ENCODE data around the gene FAM168A. TPM values are rescaled to one million over a fixed set of nuclear protein-coding genes. Genes with fewer than 3 reads are reported as not detected.

FAM168A gene
- total RNA-seq, 1 experiment from 2014 or later, result 25.9 TPM

- H3K27ac Mint-ChIP-seq, result no peak overlapping the region
- TF ChIP-seq TP53 (CRISPR knock-in tag; IDR thresholded peaks at IDR 0.05) (0 out of 2 replicates have a peak, but pooled peaks have one; percentile 6), MAX (CRISPR knock-in tag; IDR thresholded peaks at IDR 0.05) (peak; percentile 18; the same call in 1 of the 2 replicates)
- TF ChIP-seq, protein P1, sequence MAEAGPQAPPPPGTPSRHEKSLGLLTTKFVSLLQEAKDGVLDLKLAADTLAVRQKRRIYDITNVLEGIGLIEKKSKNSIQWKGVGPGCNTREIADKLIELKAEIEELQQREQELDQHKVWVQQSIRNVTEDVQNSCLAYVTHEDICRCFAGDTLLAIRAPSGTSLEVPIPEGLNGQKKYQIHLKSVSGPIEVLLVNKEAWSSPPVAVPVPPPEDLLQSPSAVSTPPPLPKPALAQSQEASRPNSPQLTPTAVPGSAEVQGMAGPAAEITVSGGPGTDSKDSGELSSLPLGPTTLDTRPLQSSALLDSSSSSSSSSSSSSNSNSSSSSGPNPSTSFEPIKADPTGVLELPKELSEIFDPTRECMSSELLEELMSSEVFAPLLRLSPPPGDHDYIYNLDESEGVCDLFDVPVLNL (CRISPR knock-in tag; IDR thresholded peaks at IDR 0.05; ENCODE audit: borderline replicate concordance, low read depth), result no peak
- peaks cover 38% of the 10 kb centered on the region for H3K4me1 Mint-ChIP-seq
- DNase-seq (ENCODE audit: low spot score) (no peak), ATAC-seq (peak; percentile 37)
- peaks cover 94% of the 10 kb centered on the region for H3K27me3 Mint-ChIP-seq (ENCODE audit: low read depth)
- H3K4me3 Mint-ChIP-seq, result peak overlapping the region; percentile 87
- H3K36me3 Mint-ChIP-seq, result no peaks in the 10 kb centered on the region
- POLR2A ChIA-PET, result interaction anchor here (0.5 to 1.8 kb wide), 4 partner anchors 15 to 212 kb away, joined by 3 to 6 read pairs (median 4); no protein-coding TSS in a partner anchor
- no peaks in the 10 kb centered on the region for H3K9me3 Mint-ChIP-seq
- CTCF ChIA-PET, result interaction anchor here (0.6 to 8.9 kb wide), 12 partner anchors 10 to 294 kb away, joined by 3 to 104 read pairs (median 4); no protein-coding TSS in a partner anchor
Measured at GRCh38 chr11:73645121-73645969, 47.4 kb upstream of the FAM168A start.

DNA sequence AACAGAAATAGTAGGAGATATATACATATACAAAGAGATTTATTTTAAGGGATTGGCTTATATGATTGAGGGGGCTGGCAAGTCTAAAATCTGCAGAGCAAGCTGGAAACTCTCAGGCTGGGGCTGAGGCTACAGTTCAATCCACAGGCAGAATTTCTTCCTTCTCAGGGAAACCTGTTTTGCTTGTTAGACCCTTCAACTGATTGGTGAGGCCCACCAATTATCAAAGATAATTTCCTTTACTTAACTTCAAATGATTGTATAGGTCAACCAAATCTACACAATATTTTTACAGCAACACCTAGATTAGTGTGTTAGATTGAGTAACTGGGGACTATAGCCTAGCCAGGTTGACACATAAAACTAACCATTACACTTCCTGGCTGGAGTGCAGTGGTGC lies 43.8 kb upstream of the FAM168A start:
- Mint-ChIP-seq H3K4me1 (peaks cover 14% of the 10 kb centered on the region), H3K27me3 (ENCODE audit: low read depth) (peaks cover 92% of the 10 kb centered on the region), H3K27ac (no peak overlapping the region), H3K4me3 (no peak overlapping the region), H3K9me3 (no peaks in the 10 kb centered on the region), H3K36me3 (no peaks in the 10 kb centered on the region)
- POLR2A ChIA-PET, result no interaction called here
- TF ChIP-seq, protein P1 (CRISPR knock-in tag; IDR thresholded peaks at IDR 0.05; ENCODE audit: borderline replicate concordance, low read depth), result no peak
- TF ChIP-seq ATF6 (CRISPR knock-in tag; IDR thresholded peaks at IDR 0.05) (no peak), PRDM15 (CRISPR knock-in tag; IDR thresholded peaks at IDR 0.05) (no peak), OVOL2 (CRISPR knock-in tag; IDR thresholded peaks at IDR 0.05; ENCODE audit: borderline replicate concordance) (no peak), USF2 (CRISPR knock-in tag; IDR thresholded peaks at IDR 0.05) (no peak), ZBTB21 (CRISPR knock-in tag; IDR thresholded peaks at IDR 0.05; ENCODE audit: borderline replicate concordance) (no peak), MAX (CRISPR knock-in tag; IDR thresholded peaks at IDR 0.05) (no peak), GTF2I (CRISPR knock-in tag; conservative IDR thresholded peaks at IDR 0.05) (no peak), TP53 (CRISPR knock-in tag; IDR thresholded peaks at IDR 0.05) (no peak)
- TF ChIP-seq, protein P2, sequence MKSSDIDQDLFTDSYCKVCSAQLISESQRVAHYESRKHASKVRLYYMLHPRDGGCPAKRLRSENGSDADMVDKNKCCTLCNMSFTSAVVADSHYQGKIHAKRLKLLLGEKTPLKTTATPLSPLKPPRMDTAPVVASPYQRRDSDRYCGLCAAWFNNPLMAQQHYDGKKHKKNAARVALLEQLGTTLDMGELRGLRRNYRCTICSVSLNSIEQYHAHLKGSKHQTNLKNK (CRISPR knock-in tag; IDR thresholded peaks at IDR 0.05), result no peak
- TF ChIP-seq, protein P3, sequence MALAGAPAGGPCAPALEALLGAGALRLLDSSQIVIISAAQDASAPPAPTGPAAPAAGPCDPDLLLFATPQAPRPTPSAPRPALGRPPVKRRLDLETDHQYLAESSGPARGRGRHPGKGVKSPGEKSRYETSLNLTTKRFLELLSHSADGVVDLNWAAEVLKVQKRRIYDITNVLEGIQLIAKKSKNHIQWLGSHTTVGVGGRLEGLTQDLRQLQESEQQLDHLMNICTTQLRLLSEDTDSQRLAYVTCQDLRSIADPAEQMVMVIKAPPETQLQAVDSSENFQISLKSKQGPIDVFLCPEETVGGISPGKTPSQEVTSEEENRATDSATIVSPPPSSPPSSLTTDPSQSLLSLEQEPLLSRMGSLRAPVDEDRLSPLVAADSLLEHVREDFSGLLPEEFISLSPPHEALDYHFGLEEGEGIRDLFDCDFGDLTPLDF (CRISPR knock-in tag; IDR thresholded peaks at IDR 0.05), result no peak
- TF ChIP-seq, protein P4, sequence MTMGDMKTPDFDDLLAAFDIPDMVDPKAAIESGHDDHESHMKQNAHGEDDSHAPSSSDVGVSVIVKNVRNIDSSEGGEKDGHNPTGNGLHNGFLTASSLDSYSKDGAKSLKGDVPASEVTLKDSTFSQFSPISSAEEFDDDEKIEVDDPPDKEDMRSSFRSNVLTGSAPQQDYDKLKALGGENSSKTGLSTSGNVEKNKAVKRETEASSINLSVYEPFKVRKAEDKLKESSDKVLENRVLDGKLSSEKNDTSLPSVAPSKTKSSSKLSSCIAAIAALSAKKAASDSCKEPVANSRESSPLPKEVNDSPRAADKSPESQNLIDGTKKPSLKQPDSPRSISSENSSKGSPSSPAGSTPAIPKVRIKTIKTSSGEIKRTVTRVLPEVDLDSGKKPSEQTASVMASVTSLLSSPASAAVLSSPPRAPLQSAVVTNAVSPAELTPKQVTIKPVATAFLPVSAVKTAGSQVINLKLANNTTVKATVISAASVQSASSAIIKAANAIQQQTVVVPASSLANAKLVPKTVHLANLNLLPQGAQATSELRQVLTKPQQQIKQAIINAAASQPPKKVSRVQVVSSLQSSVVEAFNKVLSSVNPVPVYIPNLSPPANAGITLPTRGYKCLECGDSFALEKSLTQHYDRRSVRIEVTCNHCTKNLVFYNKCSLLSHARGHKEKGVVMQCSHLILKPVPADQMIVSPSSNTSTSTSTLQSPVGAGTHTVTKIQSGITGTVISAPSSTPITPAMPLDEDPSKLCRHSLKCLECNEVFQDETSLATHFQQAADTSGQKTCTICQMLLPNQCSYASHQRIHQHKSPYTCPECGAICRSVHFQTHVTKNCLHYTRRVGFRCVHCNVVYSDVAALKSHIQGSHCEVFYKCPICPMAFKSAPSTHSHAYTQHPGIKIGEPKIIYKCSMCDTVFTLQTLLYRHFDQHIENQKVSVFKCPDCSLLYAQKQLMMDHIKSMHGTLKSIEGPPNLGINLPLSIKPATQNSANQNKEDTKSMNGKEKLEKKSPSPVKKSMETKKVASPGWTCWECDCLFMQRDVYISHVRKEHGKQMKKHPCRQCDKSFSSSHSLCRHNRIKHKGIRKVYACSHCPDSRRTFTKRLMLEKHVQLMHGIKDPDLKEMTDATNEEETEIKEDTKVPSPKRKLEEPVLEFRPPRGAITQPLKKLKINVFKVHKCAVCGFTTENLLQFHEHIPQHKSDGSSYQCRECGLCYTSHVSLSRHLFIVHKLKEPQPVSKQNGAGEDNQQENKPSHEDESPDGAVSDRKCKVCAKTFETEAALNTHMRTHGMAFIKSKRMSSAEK (CRISPR knock-in tag; IDR thresholded peaks at IDR 0.05; ENCODE audit: borderline replicate concordance), result no peak
- no peak for ATAC-seq
- DNase-seq (ENCODE audit: low spot score), result no peak
- CTCF ChIA-PET, result interaction anchor here (2.5 to 8.9 kb wide), 2 partner anchors 16 to 20 kb away, joined by 12 to 96 read pairs; no protein-coding TSS in a partner anchor
